Thoracic aorta (tissue), 2 donors: ENCODE results near the gene PRKX. TPM values are rescaled to one million over a fixed set of nuclear protein-coding genes. Genes with fewer than 3 reads are reported as not detected.

Experiments used
- ATAC-seq: fragments of 150-250 bp; one replicate; pipeline ENCODE4 v1.8.0; 2017; ENCODE audit warnings: low read depth; ENCODE audit not compliant: insufficient number of reproducible peaks, low FRiP score
- DNase-seq: peaks from one replicate; pipeline ENCODE4 v3.0.0-alpha.2; 2020; ENCODE audit warnings: low spot score
- H3K27ac ChIP-seq, 2 donors: fragments of 200-600 bp; sonication (generic); 1 replicate in 1 of 2; 2 replicates in 1 of 2; pipeline ENCODE4 v1.5.1; 2016; ENCODE audit warnings: mild to moderate bottlenecking in 2 of 2, moderate library complexity in 2 of 2
- H3K27me3 ChIP-seq: fragments of 200-600 bp; sonication (generic); replicated peaks from 2 replicates; pipeline ENCODE4 v1.6.0; 2016; ENCODE audit warnings: mild to moderate bottlenecking; ENCODE audit not compliant: insufficient read depth
- H3K36me3 ChIP-seq: fragments of 200-600 bp; sonication (generic); one replicate; pipeline ENCODE4 v1.5.1; 2016
- H3K4me1 ChIP-seq, 2 donors: fragments of 200-600 bp; sonication (generic); 1 replicate in 1 of 2; 2 replicates in 1 of 2; pipeline versions ENCODE4 v1.5.1 to v1.6.0; 2016; ENCODE audit warnings: low read depth in 2 of 2, mild to moderate bottlenecking in 1 of 2; ENCODE audit not compliant: control insufficient read depth in 1 of 2
- H3K4me3 ChIP-seq: fragments of 200-600 bp; sonication (generic); 2 replicates; pipeline ENCODE4 v1.5.1; 2016; ENCODE audit warnings: mild to moderate bottlenecking
- H3K9me3 ChIP-seq: fragments of 200-600 bp; sonication (generic); 2 replicates; pipeline ENCODE4 v1.5.1; 2016
- CTCF ChIP-seq: fragments of 200-600 bp; sonication (generic); IDR thresholded peaks from one replicate; pipeline ENCODE4 v1.5.1; 2019; ENCODE audit warnings: antibody characterized with exemption
- total RNA-seq, 2 donors: library from RNA; depleted of rRNA; stranded (reverse); fragments of >200 nt; gene quantifications; one replicate each; pipeline versions ENCODE4 v1.1.0 to v1.2.3, GENCODE V29; 2016

Gene PRKX
- total RNA-seq, 2 donors from 2014 or later, result 8.1 to 54.3 TPM

- Histone ChIP-seq H3K27me3 (no peaks in the 10 kb centered on the region), H3K36me3 (no peaks in the 10 kb centered on the region), H3K9me3 (no peaks in the 10 kb centered on the region), H3K4me3 (no peak overlapping the region), H3K4me1 (no peaks in the 10 kb centered on the region), H3K27ac (no peak overlapping the region)
- TF ChIP-seq CTCF, result no peak
- no peak for ATAC-seq
- DNase-seq, result no peak
These were observed 33.0 kb downstream of the PRKX start for GRCh38 chrX:3680459-3680858.

- no peak overlapping the region for H3K4me3 ChIP-seq
- no peaks in the 10 kb centered on the region for H3K36me3 ChIP-seq
- H3K9me3 ChIP-seq, result no peaks in the 10 kb centered on the region
- ATAC-seq, result no peak
- H3K27ac ChIP-seq, result no peak overlapping the region
- no peaks in the 10 kb centered on the region for H3K27me3 ChIP-seq
- no peaks in the 10 kb centered on the region for H3K4me1 ChIP-seq
- TF ChIP-seq CTCF, result no peak
- no peak for DNase-seq
These were observed 33.8 kb downstream of the PRKX start for GRCh38 chrX:3679669-3680068.

- no peaks in the 10 kb centered on the region for H3K4me1 ChIP-seq
- TF ChIP-seq CTCF, result no peak
- H3K27ac ChIP-seq, result no peak overlapping the region
- H3K9me3 ChIP-seq, result no peaks in the 10 kb centered on the region
- no peaks in the 10 kb centered on the region for H3K36me3 ChIP-seq
- no peaks in the 10 kb centered on the region for H3K27me3 ChIP-seq
- H3K4me3 ChIP-seq, result no peak overlapping the region
- no peak for ATAC-seq
- no peak for DNase-seq
These were observed 35.1 kb downstream of the PRKX start for GRCh38 chrX:3678328-3678727.

- ATAC-seq, result no peak
- Histone ChIP-seq H3K27ac (no peak overlapping the region), H3K9me3 (no peaks in the 10 kb centered on the region), H3K27me3 (no peaks in the 10 kb centered on the region), H3K36me3 (peaks cover 2% of the 10 kb centered on the region), H3K4me3 (no peak overlapping the region), H3K4me1 (no peaks in the 10 kb centered on the region)
- DNase-seq, result no peak
- no peak for TF ChIP-seq CTCF
These were observed 38.6 kb downstream of the PRKX start for GRCh38 chrX:3674881-3675280.

- Histone ChIP-seq H3K9me3 (no peaks in the 10 kb centered on the region), H3K4me1 (no peaks in the 10 kb centered on the region), H3K36me3 (peaks cover 3% of the 10 kb centered on the region), H3K27me3 (no peaks in the 10 kb centered on the region), H3K27ac (no peak overlapping the region), H3K4me3 (no peak overlapping the region)
- no peak for ATAC-seq
- no peak for DNase-seq
- TF ChIP-seq CTCF, result no peak
These were observed 43.5 kb downstream of the PRKX start for GRCh38 chrX:3669841-3670475.
